Measurements from ENCODE around the gene IFT88.

DNA sequence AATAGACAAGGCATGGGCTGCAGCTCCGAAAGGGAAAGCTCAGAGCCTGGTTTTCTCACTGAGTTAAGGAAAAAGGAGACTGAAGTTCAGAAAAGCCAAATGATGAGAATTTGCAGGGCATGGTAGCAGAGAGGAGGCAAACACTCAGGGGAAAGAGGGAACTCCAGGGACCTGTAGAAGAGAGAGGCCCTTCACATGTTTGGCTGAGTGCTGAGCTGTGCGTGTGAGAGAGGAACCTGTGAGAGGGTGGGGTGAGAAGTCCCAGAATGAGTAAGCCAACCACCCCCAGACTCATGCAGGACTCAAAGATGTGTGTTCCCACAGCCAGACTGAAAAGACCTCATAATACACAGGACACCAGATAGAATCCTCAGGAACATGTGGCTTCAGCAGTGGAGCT lies 38.5 kb upstream of the IFT88 start:
- TF ChIP-seq GABPA (IDR thresholded peaks at IDR 0.05; ENCODE audit: low read depth) (no peak), TAF1 (IDR thresholded peaks at IDR 0.05; ENCODE audit: borderline replicate concordance, low read depth, low read length) (no peak), YY1 (IDR thresholded peaks at IDR 0.05; ENCODE audit: low read depth) (no peak), NFIC (IDR thresholded peaks at IDR 0.05; ENCODE audit: borderline replicate concordance) (no peak), MXI1 (IDR thresholded peaks at IDR 0.05; ENCODE audit: low read depth, low read length) (no peak), SIN3A (IDR thresholded peaks at IDR 0.05; ENCODE audit: borderline replicate concordance, low read depth, low read length) (no peak), CHD2 (IDR thresholded peaks at IDR 0.05; ENCODE audit: low read length, partially characterized antibody) (no peak), ELF1 (IDR thresholded peaks at IDR 0.05) (no peak), TEAD4 (IDR thresholded peaks at IDR 0.05; ENCODE audit: borderline replicate concordance, insufficient read depth) (no peak), JUND (IDR thresholded peaks at IDR 0.05) (no peak)
- TF ChIP-seq, protein P1, sequence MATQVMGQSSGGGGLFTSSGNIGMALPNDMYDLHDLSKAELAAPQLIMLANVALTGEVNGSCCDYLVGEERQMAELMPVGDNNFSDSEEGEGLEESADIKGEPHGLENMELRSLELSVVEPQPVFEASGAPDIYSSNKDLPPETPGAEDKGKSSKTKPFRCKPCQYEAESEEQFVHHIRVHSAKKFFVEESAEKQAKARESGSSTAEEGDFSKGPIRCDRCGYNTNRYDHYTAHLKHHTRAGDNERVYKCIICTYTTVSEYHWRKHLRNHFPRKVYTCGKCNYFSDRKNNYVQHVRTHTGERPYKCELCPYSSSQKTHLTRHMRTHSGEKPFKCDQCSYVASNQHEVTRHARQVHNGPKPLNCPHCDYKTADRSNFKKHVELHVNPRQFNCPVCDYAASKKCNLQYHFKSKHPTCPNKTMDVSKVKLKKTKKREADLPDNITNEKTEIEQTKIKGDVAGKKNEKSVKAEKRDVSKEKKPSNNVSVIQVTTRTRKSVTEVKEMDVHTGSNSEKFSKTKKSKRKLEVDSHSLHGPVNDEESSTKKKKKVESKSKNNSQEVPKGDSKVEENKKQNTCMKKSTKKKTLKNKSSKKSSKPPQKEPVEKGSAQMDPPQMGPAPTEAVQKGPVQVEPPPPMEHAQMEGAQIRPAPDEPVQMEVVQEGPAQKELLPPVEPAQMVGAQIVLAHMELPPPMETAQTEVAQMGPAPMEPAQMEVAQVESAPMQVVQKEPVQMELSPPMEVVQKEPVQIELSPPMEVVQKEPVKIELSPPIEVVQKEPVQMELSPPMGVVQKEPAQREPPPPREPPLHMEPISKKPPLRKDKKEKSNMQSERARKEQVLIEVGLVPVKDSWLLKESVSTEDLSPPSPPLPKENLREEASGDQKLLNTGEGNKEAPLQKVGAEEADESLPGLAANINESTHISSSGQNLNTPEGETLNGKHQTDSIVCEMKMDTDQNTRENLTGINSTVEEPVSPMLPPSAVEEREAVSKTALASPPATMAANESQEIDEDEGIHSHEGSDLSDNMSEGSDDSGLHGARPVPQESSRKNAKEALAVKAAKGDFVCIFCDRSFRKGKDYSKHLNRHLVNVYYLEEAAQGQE (IDR thresholded peaks at IDR 0.05; ENCODE audit: low read depth, low read length), result no peak
- TF ChIP-seq, protein P2, sequence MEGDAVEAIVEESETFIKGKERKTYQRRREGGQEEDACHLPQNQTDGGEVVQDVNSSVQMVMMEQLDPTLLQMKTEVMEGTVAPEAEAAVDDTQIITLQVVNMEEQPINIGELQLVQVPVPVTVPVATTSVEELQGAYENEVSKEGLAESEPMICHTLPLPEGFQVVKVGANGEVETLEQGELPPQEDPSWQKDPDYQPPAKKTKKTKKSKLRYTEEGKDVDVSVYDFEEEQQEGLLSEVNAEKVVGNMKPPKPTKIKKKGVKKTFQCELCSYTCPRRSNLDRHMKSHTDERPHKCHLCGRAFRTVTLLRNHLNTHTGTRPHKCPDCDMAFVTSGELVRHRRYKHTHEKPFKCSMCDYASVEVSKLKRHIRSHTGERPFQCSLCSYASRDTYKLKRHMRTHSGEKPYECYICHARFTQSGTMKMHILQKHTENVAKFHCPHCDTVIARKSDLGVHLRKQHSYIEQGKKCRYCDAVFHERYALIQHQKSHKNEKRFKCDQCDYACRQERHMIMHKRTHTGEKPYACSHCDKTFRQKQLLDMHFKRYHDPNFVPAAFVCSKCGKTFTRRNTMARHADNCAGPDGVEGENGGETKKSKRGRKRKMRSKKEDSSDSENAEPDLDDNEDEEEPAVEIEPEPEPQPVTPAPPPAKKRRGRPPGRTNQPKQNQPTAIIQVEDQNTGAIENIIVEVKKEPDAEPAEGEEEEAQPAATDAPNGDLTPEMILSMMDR (IDR thresholded peaks at IDR 0.05), result no peak
- TF ChIP-seq, protein P3, sequence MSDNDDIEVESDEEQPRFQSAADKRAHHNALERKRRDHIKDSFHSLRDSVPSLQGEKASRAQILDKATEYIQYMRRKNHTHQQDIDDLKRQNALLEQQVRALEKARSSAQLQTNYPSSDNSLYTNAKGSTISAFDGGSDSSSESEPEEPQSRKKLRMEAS (IDR thresholded peaks at IDR 0.05; ENCODE audit: low read depth), result no peak
- TF ChIP-seq, protein P4, sequence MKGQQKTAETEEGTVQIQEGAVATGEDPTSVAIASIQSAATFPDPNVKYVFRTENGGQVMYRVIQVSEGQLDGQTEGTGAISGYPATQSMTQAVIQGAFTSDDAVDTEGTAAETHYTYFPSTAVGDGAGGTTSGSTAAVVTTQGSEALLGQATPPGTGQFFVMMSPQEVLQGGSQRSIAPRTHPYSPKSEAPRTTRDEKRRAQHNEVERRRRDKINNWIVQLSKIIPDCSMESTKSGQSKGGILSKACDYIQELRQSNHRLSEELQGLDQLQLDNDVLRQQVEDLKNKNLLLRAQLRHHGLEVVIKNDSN (IDR thresholded peaks at IDR 0.05; ENCODE audit: borderline replicate concordance, low read depth), result no peak
